Keratinocyte (primary cell): ENCODE data around the gene CUX1. TPM values are rescaled to one million over a fixed set of nuclear protein-coding genes. Genes with fewer than 3 reads are reported as not detected.

Experiments used
- DNase-seq: peaks from one replicate; pipeline ENCODE4 v3.0.0-alpha.2; 2011; ENCODE audit warnings: low read depth, missing footprints, low spot score
- FAIRE-seq: peaks from 2 replicates; lab custom pipeline; 2011; peaks lifted over from hg19 to GRCh38; lab: Jason Lieb, UNC
- H2AFZ ChIP-seq: 2 replicates; pipeline ENCODE4 v1.6.0; 2012; ENCODE audit warnings: low read length, control low read depth, inconsistent platforms; ENCODE audit not compliant: control insufficient read depth
- H3K27ac ChIP-seq: 2 replicates; pipeline ENCODE4 v1.5.1; 2011; ENCODE audit warnings: low read length; ENCODE audit not compliant: control insufficient read depth, insufficient read depth
- H3K27me3 ChIP-seq: 3 replicates; pipeline ENCODE4 v1.6.0; 2011; ENCODE audit warnings: low read length; ENCODE audit not compliant: control insufficient read depth, insufficient read depth; ENCODE audit errors: extremely low read depth
- H3K36me3 ChIP-seq, 2 experiments: 2 replicates in 1 of 2; 3 replicates in 1 of 2; pipeline ENCODE4 v1.5.1; 2011; ENCODE audit warnings: low read length in 2 of 2, mild to moderate bottlenecking in 1 of 2; ENCODE audit not compliant: control insufficient read depth in 2 of 2, insufficient read depth in 2 of 2; ENCODE audit errors: extremely low read depth in 1 of 2
- H3K4me1 ChIP-seq: 3 replicates; pipeline ENCODE4 v1.5.1; 2011; ENCODE audit warnings: low read length; ENCODE audit not compliant: control insufficient read depth, insufficient read depth; ENCODE audit errors: extremely low read depth
- H3K4me2 ChIP-seq: 3 replicates; pipeline ENCODE4 v1.6.0; 2011; ENCODE audit warnings: low read depth, low read length; ENCODE audit not compliant: control insufficient read depth, insufficient read depth; ENCODE audit errors: extremely low read depth
- H3K4me3 ChIP-seq, 3 experiments: fragments of 200-600 bp in 1 of 3; sonication (generic) in 1 of 3; 2 replicates in 2 of 3; 3 replicates in 1 of 3; pipeline ENCODE4 v1.5.1; 2011 to 2016; ENCODE audit warnings: low read length in 3 of 3, mild to moderate bottlenecking in 3 of 3, control low read depth in 2 of 3, inconsistent platforms in 1 of 3, low read depth in 1 of 3, mixed read lengths in 1 of 3, mixed run types in 1 of 3, moderate library complexity in 1 of 3; ENCODE audit not compliant: control insufficient read depth in 2 of 3, insufficient read depth in 2 of 3; ENCODE audit errors: extremely low read depth in 1 of 3
- H3K79me2 ChIP-seq: 2 replicates; pipeline ENCODE4 v1.6.0; 2012; ENCODE audit warnings: low read length; ENCODE audit not compliant: control insufficient read depth, insufficient read depth
- H3K9ac ChIP-seq: 3 replicates; pipeline ENCODE4 v1.6.0; 2011; ENCODE audit warnings: low read length; ENCODE audit not compliant: control insufficient read depth, insufficient read depth; ENCODE audit errors: extremely low read depth
- H3K9me1 ChIP-seq: 3 replicates; pipeline ENCODE4 v1.6.0; 2011; ENCODE audit warnings: low read length; ENCODE audit not compliant: control insufficient read depth, insufficient read depth; ENCODE audit errors: extremely low read depth
- H3K9me3 ChIP-seq: 2 replicates; pipeline ENCODE4 v1.5.1; 2012; ENCODE audit warnings: low read depth, low read length; ENCODE audit not compliant: control insufficient read depth
- H4K20me1 ChIP-seq: 3 replicates; pipeline ENCODE4 v1.6.0; 2011; ENCODE audit warnings: low read length; ENCODE audit not compliant: control insufficient read depth, insufficient read depth; ENCODE audit errors: extremely low read depth
- EZH2 ChIP-seq: IDR thresholded peaks from one replicate; pipeline ENCODE4 v1.6.1; 2012; ENCODE audit warnings: inconsistent platforms, mild to moderate bottlenecking, low read length, moderate library complexity
- dilution Hi-C: fragments of 300-500 bp; cut with MboI; formaldehyde crosslinking; loops from one replicate; pipeline ENCODE4 v1.7.0; 2020; ENCODE audit warnings: low sequenced_read_pairs; ENCODE audit not compliant: extremely low pct_ligation_motif_present
- polyA plus RNA-seq, 5 experiments: library from polyadenylated mRNA; depleted of rRNA in 3 of 5; stranded (reverse) in 3 of 5; stranded (forward) in 1 of 5; unstranded in 1 of 5; fragments of >200 nt; gene quantifications; 1 replicate in 1 of 5; 2 replicates in 3 of 5; 3 replicates in 1 of 5; pipeline versions ENCODE4 v1.2.1 to v1.2.3, GENCODE V29; 2011 to 2012; ENCODE audit warnings: missing spikeins in 2 of 5, low read depth in 1 of 5, low replicate concordance in 1 of 5
- TF ChIP-seq, protein P1 (sequence below), 3 experiments: IDR thresholded peaks in 1 of 3; conservative IDR thresholded peaks in 1 of 3; optimal IDR thresholded peaks in 1 of 3; 2 replicates in 2 of 3; 3 replicates in 1 of 3; pipeline versions ENCODE3 to v1.5.1; 2011; ENCODE audit warnings: low read length in 3 of 3, mild to moderate bottlenecking in 3 of 3, moderate library complexity in 2 of 3, control low read depth in 1 of 3, inconsistent platforms in 1 of 3; ENCODE audit not compliant: insufficient read depth in 2 of 3; ENCODE audit errors: extremely low read depth in 1 of 3

Gene CUX1
- polyA plus RNA-seq, 1 donor (not counting 4 experiments of a cell fraction or from before 2014, with no cell fraction given), result 18.3 TPM

GRCh38 chr7:102184303-102184702 lies 366.9 kb downstream of the CUX1 start:
- Histone ChIP-seq H3K27ac (no peak overlapping the region), H3K4me2 (no peak overlapping the region), H4K20me1 (no peaks in the 10 kb centered on the region), H2AFZ (no peak overlapping the region), H3K9ac (no peak overlapping the region), H3K79me2 (no peaks in the 10 kb centered on the region), H3K27me3 (no peaks in the 10 kb centered on the region), H3K9me1 (no peaks in the 10 kb centered on the region), H3K9me3 (no peaks in the 10 kb centered on the region), H3K36me3 (peaks cover 4 to 10% of the 10 kb centered on the region in 2 experiments), H3K4me1 (no peaks in the 10 kb centered on the region), H3K4me3 (no peak overlapping the region)
- dilution Hi-C loops, result no loop called here
- FAIRE-seq (no peak), DNase-seq (no peak)
- TF ChIP-seq EZH2, result no peak
- TF ChIP-seq, protein P1, sequence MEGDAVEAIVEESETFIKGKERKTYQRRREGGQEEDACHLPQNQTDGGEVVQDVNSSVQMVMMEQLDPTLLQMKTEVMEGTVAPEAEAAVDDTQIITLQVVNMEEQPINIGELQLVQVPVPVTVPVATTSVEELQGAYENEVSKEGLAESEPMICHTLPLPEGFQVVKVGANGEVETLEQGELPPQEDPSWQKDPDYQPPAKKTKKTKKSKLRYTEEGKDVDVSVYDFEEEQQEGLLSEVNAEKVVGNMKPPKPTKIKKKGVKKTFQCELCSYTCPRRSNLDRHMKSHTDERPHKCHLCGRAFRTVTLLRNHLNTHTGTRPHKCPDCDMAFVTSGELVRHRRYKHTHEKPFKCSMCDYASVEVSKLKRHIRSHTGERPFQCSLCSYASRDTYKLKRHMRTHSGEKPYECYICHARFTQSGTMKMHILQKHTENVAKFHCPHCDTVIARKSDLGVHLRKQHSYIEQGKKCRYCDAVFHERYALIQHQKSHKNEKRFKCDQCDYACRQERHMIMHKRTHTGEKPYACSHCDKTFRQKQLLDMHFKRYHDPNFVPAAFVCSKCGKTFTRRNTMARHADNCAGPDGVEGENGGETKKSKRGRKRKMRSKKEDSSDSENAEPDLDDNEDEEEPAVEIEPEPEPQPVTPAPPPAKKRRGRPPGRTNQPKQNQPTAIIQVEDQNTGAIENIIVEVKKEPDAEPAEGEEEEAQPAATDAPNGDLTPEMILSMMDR (optimal IDR thresholded peaks at IDR 0.05 in 1 of 3, IDR thresholded peaks at IDR 0.05 in 1 of 3, conservative IDR thresholded peaks at IDR 0.05 in 1 of 3; ENCODE audit: extremely low read depth in 1 of 3, insufficient read depth in 2 of 3, low read length in 3 of 3), result no peak

DNA sequence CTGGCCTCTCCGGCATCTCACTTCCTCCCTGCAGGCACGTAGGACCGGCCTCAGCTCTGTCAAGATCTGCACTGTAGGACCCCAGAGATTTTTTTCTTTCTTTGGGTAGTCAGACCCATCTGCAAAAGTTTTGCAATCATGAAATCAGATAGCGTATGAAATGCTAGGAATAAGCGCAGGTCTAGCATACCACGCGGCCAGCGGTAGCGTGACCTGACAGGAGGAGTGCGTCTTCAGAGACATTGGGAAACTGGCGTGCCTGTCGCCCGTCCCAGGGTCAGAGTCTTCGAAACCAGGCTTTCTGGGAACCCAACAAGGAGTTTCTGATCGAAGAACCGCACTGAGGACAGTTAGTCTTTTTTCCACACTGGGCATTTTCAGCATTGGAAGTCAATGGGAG lies 368.4 kb downstream of the CUX1 start:
- Histone ChIP-seq H3K36me3 (peaks cover 4 to 10% of the 10 kb centered on the region in 2 experiments), H3K9ac (no peak overlapping the region), H3K27ac (no peak overlapping the region), H3K79me2 (no peaks in the 10 kb centered on the region), H2AFZ (no peak overlapping the region), H3K27me3 (no peaks in the 10 kb centered on the region), H3K9me1 (no peaks in the 10 kb centered on the region), H3K4me3 (no peak overlapping the region), H4K20me1 (no peaks in the 10 kb centered on the region), H3K4me2 (no peak overlapping the region), H3K9me3 (no peaks in the 10 kb centered on the region), H3K4me1 (no peaks in the 10 kb centered on the region)
- TF ChIP-seq, protein P1 (optimal IDR thresholded peaks at IDR 0.05 in 1 of 3, IDR thresholded peaks at IDR 0.05 in 1 of 3, conservative IDR thresholded peaks at IDR 0.05 in 1 of 3; ENCODE audit: extremely low read depth in 1 of 3, insufficient read depth in 2 of 3, low read length in 3 of 3), result no peak
- no peak for TF ChIP-seq EZH2
- DNase-seq (no peak), FAIRE-seq (no peak)
- dilution Hi-C loops, result no loop called here
